A673 (cell line): ENCODE results near the gene PFKFB4.

Experiments used
- EZH2 ChIP-seq: fragments of 200-600 bp; sonication (generic); IDR thresholded peaks from 2 replicates; pipeline ENCODE4 v1.6.1; 2017; ENCODE audit warnings: borderline replicate concordance, low read depth, mild to moderate bottlenecking, mixed read lengths, antibody characterized with exemption, low read length; ENCODE audit not compliant: poor library complexity, severe bottlenecking
- TF ChIP-seq, protein P1 (sequence below): fragments of 300-800, 200-600 bp; sonication (generic); conservative IDR thresholded peaks from 2 replicates; pipeline ENCODE4 v1.5.1; 2017; ENCODE audit warnings: low read depth, mild to moderate bottlenecking, antibody characterized with exemption, low read length, moderate library complexity, mixed read lengths

DNA sequence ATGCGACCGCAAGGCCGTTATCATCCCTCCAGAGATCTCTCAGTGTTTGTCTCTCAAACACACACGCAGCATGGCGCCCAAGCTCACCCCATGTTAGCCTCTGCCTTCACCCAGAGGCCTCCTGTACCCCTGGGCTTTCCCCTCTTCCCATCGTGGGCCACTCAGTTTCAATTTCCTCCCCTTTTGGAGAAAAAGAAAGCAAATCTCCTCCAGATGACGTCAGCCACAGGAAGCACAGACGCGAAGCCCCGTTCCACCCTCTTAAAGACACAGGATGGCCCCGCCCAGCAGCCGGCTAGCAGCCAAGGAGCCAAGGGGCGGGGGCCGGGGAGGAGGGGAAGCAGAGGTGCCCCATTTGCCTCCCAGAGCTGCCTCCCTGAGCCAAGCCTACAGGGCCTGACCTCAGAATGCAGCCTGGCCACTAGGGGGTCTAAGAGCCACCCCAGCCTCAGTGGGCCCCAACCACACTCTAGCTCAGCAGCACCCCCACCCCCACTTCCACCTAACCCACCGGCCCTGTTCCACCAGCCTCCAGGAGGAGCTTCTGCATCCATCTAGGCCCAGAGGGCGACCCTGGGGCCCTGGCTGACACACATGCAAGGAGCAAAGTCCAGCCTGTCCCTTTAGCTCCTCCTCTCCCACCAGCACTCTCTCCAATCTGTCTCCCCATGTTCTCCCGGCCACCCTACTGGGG lies 83.5 kb downstream of the PFKFB4 start:
- TF ChIP-seq, protein P1, sequence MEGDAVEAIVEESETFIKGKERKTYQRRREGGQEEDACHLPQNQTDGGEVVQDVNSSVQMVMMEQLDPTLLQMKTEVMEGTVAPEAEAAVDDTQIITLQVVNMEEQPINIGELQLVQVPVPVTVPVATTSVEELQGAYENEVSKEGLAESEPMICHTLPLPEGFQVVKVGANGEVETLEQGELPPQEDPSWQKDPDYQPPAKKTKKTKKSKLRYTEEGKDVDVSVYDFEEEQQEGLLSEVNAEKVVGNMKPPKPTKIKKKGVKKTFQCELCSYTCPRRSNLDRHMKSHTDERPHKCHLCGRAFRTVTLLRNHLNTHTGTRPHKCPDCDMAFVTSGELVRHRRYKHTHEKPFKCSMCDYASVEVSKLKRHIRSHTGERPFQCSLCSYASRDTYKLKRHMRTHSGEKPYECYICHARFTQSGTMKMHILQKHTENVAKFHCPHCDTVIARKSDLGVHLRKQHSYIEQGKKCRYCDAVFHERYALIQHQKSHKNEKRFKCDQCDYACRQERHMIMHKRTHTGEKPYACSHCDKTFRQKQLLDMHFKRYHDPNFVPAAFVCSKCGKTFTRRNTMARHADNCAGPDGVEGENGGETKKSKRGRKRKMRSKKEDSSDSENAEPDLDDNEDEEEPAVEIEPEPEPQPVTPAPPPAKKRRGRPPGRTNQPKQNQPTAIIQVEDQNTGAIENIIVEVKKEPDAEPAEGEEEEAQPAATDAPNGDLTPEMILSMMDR = no peak; the same call in 1 of the 2 replicates
- no peak for TF ChIP-seq EZH2
